WERI-Rb-1 (cell line): ENCODE results near the gene PITPNM2.
"Not testable (repeated sequence)": the region's sequence is repeated elsewhere in the genome, so short reads cannot be mapped to it uniquely, and the experiment has no call there.

Experiments
- DNase-seq: peaks from one replicate; pipeline ENCODE4 v3.0.0-alpha.2; 2020
- H3K27ac ChIP-seq: fragments of 250-450 bp; sonication (Bioruptor Pico); 2 replicates; pipeline ENCODE4 v1.5.1; 2020; ENCODE audit warnings: mild to moderate bottlenecking, moderate library complexity
- H3K27me3 ChIP-seq: fragments of 250-450 bp; sonication (Bioruptor Pico); 2 replicates; pipeline ENCODE4 v1.5.1; 2021; ENCODE audit warnings: mild to moderate bottlenecking, low read depth, moderate library complexity; ENCODE audit not compliant: insufficient read depth, severe bottlenecking
- H3K36me3 ChIP-seq: fragments of 250-450 bp; sonication (Bioruptor Pico); 2 replicates; pipeline ENCODE4 v1.5.1; 2020; ENCODE audit warnings: mild to moderate bottlenecking, moderate library complexity
- H3K4me3 ChIP-seq: 2 replicates; pipeline ENCODE4 v1.5.1; 2011; ENCODE audit warnings: low read depth, mild to moderate bottlenecking, control low read depth, low read length
- H3K9me3 ChIP-seq: fragments of 250-450 bp; sonication (Bioruptor Pico); 2 replicates; pipeline ENCODE4 v1.5.1; 2021; ENCODE audit warnings: mild to moderate bottlenecking, moderate library complexity; ENCODE audit not compliant: severe bottlenecking
- TF ChIP-seq, protein P1 (sequence below): IDR thresholded peaks from 2 replicates; pipeline ENCODE4 v1.5.1; 2011; ENCODE audit warnings: low read depth, mild to moderate bottlenecking, control low read depth, inconsistent platforms, low read length

The PITPNM2 gene

DNA sequence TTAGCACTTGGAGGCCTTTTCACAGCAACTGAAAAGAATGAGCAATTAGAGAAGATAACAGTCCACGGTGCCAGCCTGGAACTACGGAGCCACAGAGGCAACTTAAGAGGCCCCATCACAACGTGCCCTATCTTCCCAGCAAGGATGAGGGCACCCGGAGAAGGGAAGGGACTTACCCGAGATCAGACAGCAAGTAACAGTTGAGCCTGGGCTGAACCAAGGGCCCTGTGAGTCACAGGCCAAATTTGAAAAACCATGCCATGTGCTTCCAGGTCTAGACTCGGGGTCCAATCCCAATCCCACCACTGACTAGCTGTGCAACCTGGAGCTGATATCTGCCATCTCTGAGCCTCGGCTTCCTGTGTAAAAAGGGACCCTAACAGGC, 42.2 kb downstream of the PITPNM2 start:
- Histone ChIP-seq H3K4me3 (no peak overlapping the region), H3K9me3 (no peaks in the 10 kb centered on the region), H3K27me3 (no peaks in the 10 kb centered on the region), H3K27ac (no peak overlapping the region), H3K36me3 (no peaks in the 10 kb centered on the region)
- DNase-seq, result no peak
- TF ChIP-seq, protein P1, sequence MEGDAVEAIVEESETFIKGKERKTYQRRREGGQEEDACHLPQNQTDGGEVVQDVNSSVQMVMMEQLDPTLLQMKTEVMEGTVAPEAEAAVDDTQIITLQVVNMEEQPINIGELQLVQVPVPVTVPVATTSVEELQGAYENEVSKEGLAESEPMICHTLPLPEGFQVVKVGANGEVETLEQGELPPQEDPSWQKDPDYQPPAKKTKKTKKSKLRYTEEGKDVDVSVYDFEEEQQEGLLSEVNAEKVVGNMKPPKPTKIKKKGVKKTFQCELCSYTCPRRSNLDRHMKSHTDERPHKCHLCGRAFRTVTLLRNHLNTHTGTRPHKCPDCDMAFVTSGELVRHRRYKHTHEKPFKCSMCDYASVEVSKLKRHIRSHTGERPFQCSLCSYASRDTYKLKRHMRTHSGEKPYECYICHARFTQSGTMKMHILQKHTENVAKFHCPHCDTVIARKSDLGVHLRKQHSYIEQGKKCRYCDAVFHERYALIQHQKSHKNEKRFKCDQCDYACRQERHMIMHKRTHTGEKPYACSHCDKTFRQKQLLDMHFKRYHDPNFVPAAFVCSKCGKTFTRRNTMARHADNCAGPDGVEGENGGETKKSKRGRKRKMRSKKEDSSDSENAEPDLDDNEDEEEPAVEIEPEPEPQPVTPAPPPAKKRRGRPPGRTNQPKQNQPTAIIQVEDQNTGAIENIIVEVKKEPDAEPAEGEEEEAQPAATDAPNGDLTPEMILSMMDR, result no peak

DNA sequence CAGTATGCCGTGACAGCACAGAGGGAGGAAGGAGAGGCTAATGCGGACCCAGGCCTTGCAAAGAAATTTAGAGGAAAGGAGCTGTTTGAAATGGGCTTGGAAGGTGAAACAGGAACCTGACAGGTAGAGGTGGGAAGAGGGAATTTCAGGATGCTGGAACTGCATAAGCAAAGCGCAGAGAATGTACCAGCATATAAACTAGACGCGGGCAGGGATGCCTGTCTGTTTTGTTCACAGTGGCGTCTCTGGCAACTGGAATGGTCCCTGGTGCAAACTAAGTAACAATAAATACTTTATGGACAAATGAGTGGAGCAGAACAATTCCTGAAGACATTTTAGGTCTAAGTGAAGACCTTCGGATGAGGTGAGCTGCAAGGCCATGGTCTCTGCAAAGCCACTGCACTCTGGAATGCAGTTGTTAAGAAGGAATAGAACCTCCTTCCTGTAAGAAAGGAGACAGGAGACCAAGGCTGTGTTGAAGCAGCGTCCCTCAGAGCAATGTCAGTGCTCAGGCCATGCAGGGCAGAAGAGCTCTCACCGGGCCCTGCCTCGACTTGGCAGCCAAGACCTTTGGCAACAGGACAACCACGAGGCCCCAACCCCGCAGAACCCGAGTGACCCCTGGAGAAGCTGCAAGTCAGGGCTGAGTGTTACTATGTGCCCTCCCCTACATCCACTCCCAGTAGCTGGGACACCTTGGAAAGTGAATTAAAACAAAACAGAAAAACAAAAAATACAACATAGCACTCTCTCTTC, 42.8 kb downstream of the PITPNM2 start:
- Histone ChIP-seq H3K4me3 (no peak overlapping the region), H3K9me3 (no peaks in the 10 kb centered on the region), H3K36me3 (no peaks in the 10 kb centered on the region), H3K27me3 (no peaks in the 10 kb centered on the region), H3K27ac (no peak overlapping the region)
- DNase-seq, result no peak
- TF ChIP-seq, protein P1, result no peak

DNA sequence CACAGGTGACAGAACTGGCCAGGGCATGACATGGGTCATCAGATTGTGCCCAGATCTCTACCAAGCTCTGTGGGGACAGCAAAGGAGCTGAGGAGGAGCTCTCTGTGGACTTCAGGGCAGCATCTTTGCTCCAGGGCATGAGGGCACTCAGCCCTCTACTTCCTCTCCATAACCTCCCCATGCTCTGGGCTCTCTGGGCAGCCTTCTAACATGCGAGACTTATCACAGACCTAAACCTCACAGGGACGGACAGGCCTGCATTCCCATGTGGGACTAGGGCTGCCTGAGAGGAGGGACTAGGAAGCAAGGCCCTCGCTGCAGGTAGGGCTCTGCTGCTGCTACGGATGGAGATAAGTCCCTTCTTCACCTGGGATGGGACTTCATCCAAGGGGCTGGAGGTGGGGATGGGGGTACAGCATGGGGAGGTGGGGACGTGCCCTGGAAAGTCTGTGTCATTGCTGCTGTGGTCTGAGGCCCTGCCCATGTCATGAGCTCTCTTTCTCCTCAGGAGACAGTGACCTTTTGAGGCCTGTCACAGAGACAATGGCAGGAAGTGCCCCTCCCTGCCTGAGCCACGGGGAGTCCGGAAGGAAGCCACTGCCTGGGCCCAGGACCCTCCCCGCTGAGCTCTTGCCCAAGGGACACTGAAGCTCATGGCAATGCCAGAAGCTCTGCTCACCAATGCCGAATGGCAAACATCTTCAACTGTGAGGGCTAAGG, 44.1 kb downstream of the PITPNM2 start:
- Histone ChIP-seq H3K9me3 (no peaks in the 10 kb centered on the region), H3K4me3 (no peak overlapping the region), H3K36me3 (no peaks in the 10 kb centered on the region), H3K27ac (no peak overlapping the region), H3K27me3 (no peaks in the 10 kb centered on the region)
- TF ChIP-seq, protein P1, result no peak
- DNase-seq, result no peak

DNA sequence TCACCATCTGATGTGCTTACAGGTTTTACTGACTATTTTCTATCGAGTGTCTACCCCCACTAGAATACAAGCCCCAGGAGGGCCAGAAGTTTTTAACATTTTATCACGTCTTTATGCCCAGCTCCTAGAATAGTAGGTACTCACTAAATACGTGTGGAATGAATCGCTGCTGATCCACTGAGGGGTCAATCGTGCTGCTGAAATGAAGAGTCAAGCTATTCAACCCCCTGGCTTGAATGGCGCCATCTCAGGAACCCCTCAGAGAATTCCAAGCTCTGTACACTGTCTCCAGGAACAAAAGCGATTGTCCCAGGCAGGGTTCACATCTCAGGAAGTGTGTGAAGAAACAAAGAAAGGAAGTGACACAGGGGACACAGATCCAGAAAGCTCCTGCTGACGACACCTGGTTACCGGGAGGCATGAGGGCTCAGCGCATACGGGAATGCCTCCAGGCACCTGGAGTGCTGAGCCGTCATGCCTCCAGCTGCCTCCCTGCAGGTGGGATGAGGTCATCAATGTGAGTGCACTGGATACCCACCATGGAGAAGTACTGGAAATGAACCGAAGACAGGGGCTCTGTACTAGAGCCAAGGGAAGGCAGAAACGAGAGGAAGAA, 45.6 kb downstream of the PITPNM2 start:
- no peaks in the 10 kb centered on the region for H3K9me3 ChIP-seq
- no peak overlapping the region for H3K27ac ChIP-seq
- H3K4me3 ChIP-seq, result no peak overlapping the region
- no peaks in the 10 kb centered on the region for H3K27me3 ChIP-seq
- H3K36me3 ChIP-seq, result no peaks in the 10 kb centered on the region; the same call in 1 of the 2 replicates
- TF ChIP-seq, protein P1, result no peak
- no peak for DNase-seq

DNA sequence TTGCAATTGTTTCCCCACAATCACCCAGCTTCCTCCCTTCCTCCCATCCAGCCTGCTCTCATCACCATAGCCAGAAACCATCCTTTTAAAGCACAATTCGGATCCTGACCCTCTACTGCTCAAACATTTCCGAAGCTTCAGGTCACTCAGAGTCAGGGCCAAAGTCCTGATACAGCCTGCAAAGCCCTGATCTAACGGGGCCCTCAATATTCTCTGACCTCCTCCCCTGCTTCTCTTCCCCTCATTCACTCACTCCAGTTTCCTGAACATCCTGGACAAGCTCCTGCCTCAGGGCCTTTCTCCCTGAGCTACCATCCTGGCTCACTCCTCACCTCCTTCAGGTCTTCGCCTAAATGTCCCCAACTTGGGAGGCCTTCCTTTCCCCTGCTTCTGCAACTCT, 46.1 kb downstream of the PITPNM2 start:
- Histone ChIP-seq H3K27me3 (no peaks in the 10 kb centered on the region), H3K4me3 (no peak overlapping the region), H3K9me3 (no peaks in the 10 kb centered on the region), H3K27ac (no peak overlapping the region), H3K36me3 (no peaks in the 10 kb centered on the region; the same call in 1 of the 2 replicates)
- TF ChIP-seq, protein P1, result no peak
- no peak for DNase-seq

DNA sequence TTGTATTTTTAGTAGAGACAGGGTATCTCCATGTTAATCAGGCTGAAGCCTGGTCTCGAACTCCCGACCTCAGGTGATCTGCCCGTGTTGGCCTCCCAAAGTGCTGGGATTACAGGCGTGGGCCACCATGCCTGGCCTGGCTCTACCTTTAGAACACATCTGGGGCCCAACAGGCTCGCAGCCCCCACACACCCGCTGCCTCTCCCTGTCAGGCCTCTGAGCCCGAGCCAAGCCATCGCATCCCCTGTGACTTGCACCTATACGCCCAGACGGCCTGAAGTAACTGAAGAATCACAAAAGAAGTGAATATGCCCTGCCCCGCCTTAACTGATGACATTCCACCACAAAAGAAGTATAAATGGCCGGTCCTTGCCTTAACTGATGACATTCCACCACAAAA, 46.8 kb downstream of the PITPNM2 start:
- H3K36me3 ChIP-seq, H3K27ac ChIP-seq, H3K4me3 ChIP-seq, H3K27me3 ChIP-seq, H3K9me3 ChIP-seq, DNase-seq: not testable (repeated sequence)
